Right renal cortex interstitium (tissue), 3 donors: ENCODE data around the gene CELF2. TPM values are rescaled to one million over a fixed set of nuclear protein-coding genes. Genes with fewer than 3 reads are reported as not detected.

ENCODE experiments used
- DNase-seq, 3 donors: peaks; one replicate each; pipeline ENCODE4 v3.0.0-alpha.2; 2013; ENCODE audit warnings: low read depth in 3 of 3, low spot score in 2 of 3
- polyA plus RNA-seq, 3 donors: library from polyadenylated mRNA; unstranded; fragments of 120-200 nt; gene quantifications; one replicate each; pipeline ENCODE4 v1.2.1, GENCODE V29; 2013; ENCODE audit not compliant: insufficient read length in 3 of 3

The CELF2 gene
- polyA plus RNA-seq, 3 donors = 9.6 to 11.8 (median 10.8) TPM

GRCh38 chr10:11057018-11057417 lies 39.3 kb downstream of the CELF2 start:
- no peak for DNase-seq

- no peak for DNase-seq
These were observed 39.8 kb downstream of the CELF2 start for GRCh38 chr10:11057448-11057847.

- DNase-seq = peak in 2 of 3 donors; percentile 31 to 41
These were observed 40.3 kb downstream of the CELF2 start for GRCh38 chr10:11057994-11058393.

GRCh38 chr10:11058965-11059364 lies 41.3 kb downstream of the CELF2 start:
- no peak for DNase-seq

GRCh38 chr10:11063856-11064255 lies 46.2 kb downstream of the CELF2 start:
- no peak for DNase-seq

GRCh38 chr10:11064832-11065231 lies 47.2 kb downstream of the CELF2 start:
- DNase-seq = no peak

GRCh38 chr10:11065567-11065966 lies 47.9 kb downstream of the CELF2 start:
- DNase-seq = no peak

GRCh38 chr10:11066520-11066919 lies 48.8 kb downstream of the CELF2 start:
- no peak for DNase-seq

- no peak for DNase-seq
These were observed 51.4 kb downstream of the CELF2 start for GRCh38 chr10:11068861-11069633.

GRCh38 chr10:11073410-11073809 lies 55.7 kb downstream of the CELF2 start:
- no peak for DNase-seq

- no peak for DNase-seq
These were observed 57.0 kb downstream of the CELF2 start for GRCh38 chr10:11074536-11075267.

- DNase-seq = no peak
These were observed 58.5 kb downstream of the CELF2 start for GRCh38 chr10:11076221-11076620.

GRCh38 chr10:11080564-11080984 lies 62.9 kb downstream of the CELF2 start:
- DNase-seq = no peak

GRCh38 chr10:11081408-11081807 lies 63.7 kb downstream of the CELF2 start:
- DNase-seq = no peak

GRCh38 chr10:11082526-11082925 lies 64.9 kb downstream of the CELF2 start:
- no peak for DNase-seq

- DNase-seq = no peak
These were observed 65.4 kb downstream of the CELF2 start for GRCh38 chr10:11083051-11083450.

GRCh38 chr10:11085545-11085944 lies 67.9 kb downstream of the CELF2 start:
- no peak for DNase-seq

GRCh38 chr10:11086177-11086840 lies 68.6 kb downstream of the CELF2 start:
- peak in 1 of 3 donors; percentile 23 for DNase-seq

- DNase-seq = no peak
These were observed 69.7 kb downstream of the CELF2 start for GRCh38 chr10:11087372-11087771.

GRCh38 chr10:11088709-11089108 lies 71.0 kb downstream of the CELF2 start:
- DNase-seq = no peak

GRCh38 chr10:11089272-11089671 lies 71.6 kb downstream of the CELF2 start:
- DNase-seq = no peak
